Measurements from ENCODE around the gene UGGT2. TPM values are rescaled to one million over a fixed set of nuclear protein-coding genes. Genes with fewer than 3 reads are reported as not detected.

The UGGT2 gene
- total RNA-seq, 2 donors from 2014 or later = 37.2 to 40.9 TPM

DNA sequence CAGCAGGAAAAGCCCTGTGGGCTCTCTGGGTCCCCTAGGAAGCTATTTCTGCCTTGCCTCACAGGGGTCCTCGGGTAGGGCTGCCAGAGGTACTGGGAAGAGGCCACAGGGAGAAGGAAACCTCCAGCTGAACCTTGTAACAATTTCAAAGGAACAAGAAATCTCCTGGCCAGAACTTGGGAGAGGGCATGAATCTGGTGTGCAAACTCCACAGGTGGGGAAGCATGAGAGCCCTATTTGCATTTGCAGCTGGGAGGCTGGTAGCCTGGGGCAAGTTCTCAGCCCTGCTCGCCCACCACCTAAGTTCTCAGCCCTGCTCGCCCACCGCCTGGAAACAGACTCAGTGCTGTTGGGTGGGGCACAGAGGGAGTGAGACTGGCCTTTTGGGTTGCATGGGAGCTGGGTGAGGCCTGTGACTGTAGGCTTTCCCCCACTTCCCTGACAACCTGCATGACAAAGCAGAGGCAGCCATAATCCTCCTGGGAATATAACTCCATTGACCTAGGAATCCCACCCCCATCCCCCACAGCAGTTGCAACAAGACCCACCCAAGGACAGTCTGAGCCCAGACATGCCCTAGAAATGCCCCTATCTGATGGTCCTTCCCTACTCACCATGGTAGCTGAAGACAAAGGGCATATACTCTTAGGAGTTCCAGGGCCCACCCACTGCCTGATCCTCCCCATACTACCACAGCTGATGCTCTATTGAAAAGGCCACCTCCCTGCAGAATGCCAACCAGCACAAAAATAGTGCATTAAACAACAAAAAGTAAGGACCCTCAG is 11.7 kb downstream of the UGGT2 start:
- Mint-ChIP-seq H3K36me3 (ENCODE audit: low read depth) (peaks cover 41% of the 10 kb centered on the region), H3K9me3 (peaks cover 28% of the 10 kb centered on the region), H3K27ac (peak overlapping the region; percentile 19), H3K4me1 (peaks cover 5% of the 10 kb centered on the region), H3K4me3 (no peak overlapping the region), H3K27me3 (ENCODE audit: insufficient read depth) (no peaks in the 10 kb centered on the region)
- Histone ChIP-seq H3K27ac (ENCODE audit: low read depth, low read length) (no peak overlapping the region), H3K9ac (ENCODE audit: extremely low read depth, low read length, poor library complexity, severe bottlenecking) (no peak overlapping the region), H3K9me3 (ENCODE audit: control insufficient read depth, low read length) (peaks cover 8% of the 10 kb centered on the region), H3K27me3 (ENCODE audit: control insufficient read depth, insufficient read depth, low read length, poor library complexity, severe bottlenecking) (no peaks in the 10 kb centered on the region), H3K36me3 (ENCODE audit: control insufficient read depth, insufficient read depth, low read length) (no peaks in the 10 kb centered on the region), H3K4me1 (ENCODE audit: control insufficient read depth, insufficient read depth, low read length) (no peaks in the 10 kb centered on the region), H3K4me3 (ENCODE audit: low read length) (no peak overlapping the region)
- TF ChIP-seq, protein P1, sequence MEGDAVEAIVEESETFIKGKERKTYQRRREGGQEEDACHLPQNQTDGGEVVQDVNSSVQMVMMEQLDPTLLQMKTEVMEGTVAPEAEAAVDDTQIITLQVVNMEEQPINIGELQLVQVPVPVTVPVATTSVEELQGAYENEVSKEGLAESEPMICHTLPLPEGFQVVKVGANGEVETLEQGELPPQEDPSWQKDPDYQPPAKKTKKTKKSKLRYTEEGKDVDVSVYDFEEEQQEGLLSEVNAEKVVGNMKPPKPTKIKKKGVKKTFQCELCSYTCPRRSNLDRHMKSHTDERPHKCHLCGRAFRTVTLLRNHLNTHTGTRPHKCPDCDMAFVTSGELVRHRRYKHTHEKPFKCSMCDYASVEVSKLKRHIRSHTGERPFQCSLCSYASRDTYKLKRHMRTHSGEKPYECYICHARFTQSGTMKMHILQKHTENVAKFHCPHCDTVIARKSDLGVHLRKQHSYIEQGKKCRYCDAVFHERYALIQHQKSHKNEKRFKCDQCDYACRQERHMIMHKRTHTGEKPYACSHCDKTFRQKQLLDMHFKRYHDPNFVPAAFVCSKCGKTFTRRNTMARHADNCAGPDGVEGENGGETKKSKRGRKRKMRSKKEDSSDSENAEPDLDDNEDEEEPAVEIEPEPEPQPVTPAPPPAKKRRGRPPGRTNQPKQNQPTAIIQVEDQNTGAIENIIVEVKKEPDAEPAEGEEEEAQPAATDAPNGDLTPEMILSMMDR (conservative IDR thresholded peaks at IDR 0.05) = no peak
- 80 to 95% methylated on average over 1 to 4 of the region's 4 CpGs for WGBS, 2 experiments (ENCODE audit: insufficient coverage in 1 of 2, insufficient read length in 1 of 2)
- peak; percentile 64 for DNase-seq

DNA sequence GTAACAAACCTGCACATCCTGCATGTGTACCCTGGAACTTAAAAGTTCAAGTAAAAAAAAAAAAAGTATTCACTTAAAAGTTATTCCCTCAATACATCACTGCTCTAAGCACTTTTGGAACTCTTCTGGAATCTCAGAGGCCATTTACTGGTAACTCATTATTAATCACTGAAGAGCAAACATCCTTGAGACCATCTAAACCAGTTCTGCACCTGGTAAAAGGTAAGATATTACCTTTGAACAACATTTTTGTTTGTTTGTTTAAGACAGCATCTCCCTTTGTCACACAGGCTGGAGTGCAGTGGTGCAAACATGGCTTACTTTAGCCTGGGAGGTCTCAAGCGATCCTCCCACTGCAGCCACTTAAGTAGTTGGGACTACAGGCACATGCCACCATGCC is 16.7 kb downstream of the UGGT2 start:
- no peaks in the 10 kb centered on the region for H3K9me3 Mint-ChIP-seq
- Histone ChIP-seq H3K9ac (ENCODE audit: extremely low read depth, low read length, poor library complexity, severe bottlenecking) (no peak overlapping the region), H3K27me3 (ENCODE audit: control insufficient read depth, insufficient read depth, low read length, poor library complexity, severe bottlenecking) (no peaks in the 10 kb centered on the region), H3K4me3 (ENCODE audit: low read length) (no peak overlapping the region), H3K4me1 (ENCODE audit: control insufficient read depth, insufficient read depth, low read length) (no peaks in the 10 kb centered on the region), H3K27ac (ENCODE audit: low read depth, low read length) (no peak overlapping the region), H3K9me3 (ENCODE audit: control insufficient read depth, low read length) (peaks cover 10% of the 10 kb centered on the region), H3K36me3 (ENCODE audit: control insufficient read depth, insufficient read depth, low read length) (no peaks in the 10 kb centered on the region)
- no peak overlapping the region for H3K27ac Mint-ChIP-seq
- no peak for DNase-seq
- peaks cover 19% of the 10 kb centered on the region for H3K36me3 Mint-ChIP-seq (ENCODE audit: low read depth)
- TF ChIP-seq, protein P1 (conservative IDR thresholded peaks at IDR 0.05) = no peak
- no peaks in the 10 kb centered on the region for H3K27me3 Mint-ChIP-seq (ENCODE audit: insufficient read depth)
- H3K4me1 Mint-ChIP-seq = peaks cover 11% of the 10 kb centered on the region
- no peak overlapping the region for H3K4me3 Mint-ChIP-seq
- 86 to 100% methylated on average over 1 of the region's 1 CpG for WGBS, 2 experiments (ENCODE audit: insufficient coverage in 1 of 2, insufficient read length in 1 of 2)

DNA sequence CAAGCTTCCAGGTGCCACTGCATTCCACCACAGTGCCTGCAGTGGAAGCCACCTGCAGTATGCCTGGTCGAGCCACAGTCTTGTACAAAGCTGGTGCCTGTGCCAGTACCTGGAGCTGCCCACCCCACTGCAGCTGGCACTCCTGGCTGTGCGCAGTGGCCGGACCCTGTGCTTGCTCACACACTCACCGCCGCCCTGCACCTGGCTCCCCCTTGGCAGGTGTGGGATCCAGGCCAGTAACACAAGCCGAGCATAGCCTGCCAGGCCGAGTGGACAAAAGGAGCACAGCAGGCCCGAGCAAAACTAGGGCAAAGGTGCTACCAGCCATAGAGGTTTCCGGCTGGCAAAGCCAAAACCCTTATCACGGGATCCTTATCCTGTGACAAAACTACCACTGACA is 18.5 kb downstream of the UGGT2 start:
- 91 to 98% methylated on average over 6 to 10 of the region's 10 CpGs for WGBS, 2 experiments (ENCODE audit: insufficient coverage in 1 of 2, insufficient read length in 1 of 2)
- H3K27ac Mint-ChIP-seq = no peak overlapping the region
- H3K4me1 Mint-ChIP-seq = peaks cover 11% of the 10 kb centered on the region
- H3K27me3 Mint-ChIP-seq (ENCODE audit: insufficient read depth) = no peaks in the 10 kb centered on the region
- DNase-seq = no peak
- Histone ChIP-seq H3K36me3 (ENCODE audit: control insufficient read depth, insufficient read depth, low read length) (peaks cover 6% of the 10 kb centered on the region), H3K9ac (ENCODE audit: extremely low read depth, low read length, poor library complexity, severe bottlenecking) (no peak overlapping the region), H3K9me3 (ENCODE audit: control insufficient read depth, low read length) (peaks cover 10% of the 10 kb centered on the region), H3K4me3 (ENCODE audit: low read length) (no peak overlapping the region), H3K27ac (ENCODE audit: low read depth, low read length) (no peak overlapping the region), H3K27me3 (ENCODE audit: control insufficient read depth, insufficient read depth, low read length, poor library complexity, severe bottlenecking) (no peaks in the 10 kb centered on the region), H3K4me1 (ENCODE audit: control insufficient read depth, insufficient read depth, low read length) (no peaks in the 10 kb centered on the region)
- H3K36me3 Mint-ChIP-seq (ENCODE audit: low read depth) = peaks cover 18% of the 10 kb centered on the region
- TF ChIP-seq, protein P1 (conservative IDR thresholded peaks at IDR 0.05) = no peak
- no peak overlapping the region for H3K4me3 Mint-ChIP-seq
- H3K9me3 Mint-ChIP-seq = no peaks in the 10 kb centered on the region

Data from endodermal cell (in vitro differentiated cells).